ENCODE data around the gene CHAC1.

DNA sequence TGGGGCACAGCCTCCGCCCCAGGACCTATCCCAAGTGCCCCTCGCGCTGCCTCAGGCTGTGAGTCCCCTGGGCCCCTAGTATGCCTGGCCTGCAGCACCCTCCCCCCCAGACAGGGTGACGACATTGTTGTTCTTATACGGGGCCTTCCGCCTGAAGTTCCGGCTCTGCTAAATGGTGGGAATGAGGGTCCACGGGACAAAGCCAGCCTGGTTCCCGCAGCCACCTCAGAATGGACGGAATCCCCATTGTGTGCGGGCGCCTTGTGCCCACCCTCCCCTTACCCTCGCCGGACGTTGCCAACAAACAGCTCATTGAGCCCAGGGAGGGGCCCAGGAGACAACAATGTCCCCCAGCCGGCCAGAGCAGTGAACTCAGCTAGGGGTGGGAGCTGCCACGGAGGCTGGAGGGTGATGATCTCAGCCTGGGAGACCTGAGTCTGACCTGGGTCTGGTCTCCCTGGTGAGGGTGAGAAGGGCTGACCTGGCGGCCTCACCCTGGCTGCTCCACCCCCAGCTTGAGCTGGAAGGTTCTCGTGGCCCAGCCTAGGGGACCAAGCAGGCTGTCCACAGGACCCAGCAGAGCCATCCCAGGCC is 34.4 kb upstream of the CHAC1 start:
- TF ChIP-seq, protein P1, sequence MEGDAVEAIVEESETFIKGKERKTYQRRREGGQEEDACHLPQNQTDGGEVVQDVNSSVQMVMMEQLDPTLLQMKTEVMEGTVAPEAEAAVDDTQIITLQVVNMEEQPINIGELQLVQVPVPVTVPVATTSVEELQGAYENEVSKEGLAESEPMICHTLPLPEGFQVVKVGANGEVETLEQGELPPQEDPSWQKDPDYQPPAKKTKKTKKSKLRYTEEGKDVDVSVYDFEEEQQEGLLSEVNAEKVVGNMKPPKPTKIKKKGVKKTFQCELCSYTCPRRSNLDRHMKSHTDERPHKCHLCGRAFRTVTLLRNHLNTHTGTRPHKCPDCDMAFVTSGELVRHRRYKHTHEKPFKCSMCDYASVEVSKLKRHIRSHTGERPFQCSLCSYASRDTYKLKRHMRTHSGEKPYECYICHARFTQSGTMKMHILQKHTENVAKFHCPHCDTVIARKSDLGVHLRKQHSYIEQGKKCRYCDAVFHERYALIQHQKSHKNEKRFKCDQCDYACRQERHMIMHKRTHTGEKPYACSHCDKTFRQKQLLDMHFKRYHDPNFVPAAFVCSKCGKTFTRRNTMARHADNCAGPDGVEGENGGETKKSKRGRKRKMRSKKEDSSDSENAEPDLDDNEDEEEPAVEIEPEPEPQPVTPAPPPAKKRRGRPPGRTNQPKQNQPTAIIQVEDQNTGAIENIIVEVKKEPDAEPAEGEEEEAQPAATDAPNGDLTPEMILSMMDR (IDR thresholded peaks at IDR 0.05): no peak
- no peak for TF ChIP-seq POLR2A (IDR thresholded peaks at IDR 0.05)

Measured in testis (tissue), 2 donors.